IMR-90 (cell line): ENCODE measurements around the gene SH2D4B. TPM values are rescaled to one million over a fixed set of nuclear protein-coding genes. Genes with fewer than 3 reads are reported as not detected.

ENCODE experiments used
- ATAC-seq: fragments of 200-7000 bp; cut with Tn5 transposase; 2 replicates; pipeline ENCODE4 v1.9.1; 2020; ENCODE audit warnings: low read depth, mild to moderate bottlenecking, moderate library complexity
- BruUV-seq: library from RNA; stranded (reverse); fragments of 400-500 nt; replicated peaks from 2 replicates; lab custom pipeline; 2021; lab: Mats Ljungman, UMichigan
- CTCF ChIA-PET: fragments of 300-600 bp; formaldehyde crosslinking; extraction: SDS; loops from one replicate; lab custom pipeline; 2021; ENCODE audit warnings: antibody characterized with exemption; lab: Yijun Ruan, JAX
- POLR2A ChIA-PET: fragments of 300-600 bp; sonication (Branson Sonifier 250); formaldehyde crosslinking; loops from one replicate; lab custom pipeline; 2022; ENCODE audit warnings: antibody characterized with exemption; ENCODE audit not compliant: unreplicated experiment; lab: Charles Lee
- DNase-seq: peaks from one replicate; pipeline ENCODE4 v3.0.0; 2013
- H2AFZ ChIP-seq: replicated peaks from 2 replicates; pipeline ENCODE3; 2013; ENCODE audit warnings: low read length, mild to moderate bottlenecking; ENCODE audit not compliant: poor library complexity
- H2AK5ac ChIP-seq: 2 replicates; pipeline ENCODE4 v1.6.1; 2013; ENCODE audit warnings: low read depth, low read length, inconsistent platforms
- H2AK9ac ChIP-seq: replicated peaks from 2 replicates; pipeline ENCODE3; 2013; ENCODE audit warnings: mild to moderate bottlenecking, low read depth, low read length, moderate library complexity; ENCODE audit not compliant: poor library complexity
- H2BK120ac ChIP-seq: 2 replicates; pipeline ENCODE4 v1.6.1; 2013; ENCODE audit warnings: low read depth, low read length, inconsistent platforms
- H2BK15ac ChIP-seq: 3 replicates; pipeline ENCODE4 v1.6.1; 2013; ENCODE audit warnings: low read depth, low read length, inconsistent platforms
- H2BK20ac ChIP-seq: 2 replicates; pipeline ENCODE4 v1.6.1; 2013; ENCODE audit warnings: low read depth, mild to moderate bottlenecking, inconsistent platforms, low read length, moderate library complexity
- H2BK5ac ChIP-seq: 2 replicates; pipeline ENCODE4 v1.6.1; 2013; ENCODE audit warnings: mild to moderate bottlenecking, low read depth, low read length, inconsistent platforms; ENCODE audit not compliant: poor library complexity, severe bottlenecking
- H3K14ac ChIP-seq: replicated peaks from 2 replicates; pipeline ENCODE4 v1.6.1; 2013; ENCODE audit warnings: low read depth, low read length, inconsistent platforms
- H3K18ac ChIP-seq: 2 replicates; pipeline ENCODE4 v1.6.1; 2013; ENCODE audit warnings: low read depth, low read length, control low read depth
- H3K23ac ChIP-seq: 2 replicates; pipeline ENCODE4 v1.6.1; 2013; ENCODE audit warnings: low read depth, low read length, inconsistent platforms
- H3K27ac ChIP-seq: 2 replicates; pipeline ENCODE4 v1.5.1; 2013; ENCODE audit warnings: mild to moderate bottlenecking, control low read depth, low read length; ENCODE audit not compliant: insufficient read depth
- H3K27me3 ChIP-seq: 2 replicates; pipeline ENCODE4 v1.6.1; 2013; ENCODE audit warnings: low read length; ENCODE audit not compliant: control insufficient read depth, insufficient read depth
- H3K36me3 ChIP-seq: 2 replicates; pipeline ENCODE4 v1.6.1; 2013; ENCODE audit warnings: low read length, mixed read lengths; ENCODE audit not compliant: control insufficient read depth, insufficient read depth
- H3K4ac ChIP-seq: 2 replicates; pipeline ENCODE4 v1.6.1; 2013; ENCODE audit warnings: low read depth, low read length, inconsistent platforms
- H3K4me1 ChIP-seq: 2 replicates; pipeline ENCODE4 v1.6.1; 2013; ENCODE audit warnings: low read length, mixed read lengths; ENCODE audit not compliant: control insufficient read depth, insufficient read depth
- H3K4me2 ChIP-seq: 2 replicates; pipeline ENCODE4 v1.6.1; 2013; ENCODE audit warnings: low read depth, mild to moderate bottlenecking, control low read depth, low read length, moderate library complexity
- H3K4me3 ChIP-seq: 2 replicates; pipeline ENCODE4 v1.5.1; 2013; ENCODE audit warnings: low read depth, mild to moderate bottlenecking, control low read depth, low read length, moderate library complexity; ENCODE audit not compliant: insufficient read depth
- H3K56ac ChIP-seq: 2 replicates; pipeline ENCODE4 v1.6.1; 2013; ENCODE audit warnings: low read length, inconsistent platforms; ENCODE audit not compliant: insufficient read depth; ENCODE audit errors: extremely low read depth
- H3K79me1 ChIP-seq, 2 experiments: 2 replicates each; pipeline ENCODE4 v1.6.1; 2013; ENCODE audit warnings: low read length in 2 of 2, inconsistent platforms in 1 of 2, low read depth in 1 of 2
- H3K9ac ChIP-seq: 2 replicates; pipeline ENCODE4 v1.6.1; 2013; ENCODE audit warnings: low read depth, low read length, control low read depth
- H3K9me1 ChIP-seq: 2 replicates; pipeline ENCODE4 v1.6.1; 2013; ENCODE audit warnings: low read length, inconsistent platforms; ENCODE audit not compliant: insufficient read depth
- H3K9me3 ChIP-seq: 2 replicates; pipeline ENCODE4 v1.6.1; 2013; ENCODE audit warnings: low read length; ENCODE audit not compliant: control insufficient read depth, insufficient read depth
- H4K20me1 ChIP-seq: 2 replicates; pipeline ENCODE4 v1.6.1; 2013; ENCODE audit warnings: low read length, inconsistent platforms; ENCODE audit not compliant: insufficient read depth
- H4K5ac ChIP-seq: 2 replicates; pipeline ENCODE4 v1.6.1; 2013; ENCODE audit warnings: mild to moderate bottlenecking, low read depth, low read length, control low read depth
- H4K8ac ChIP-seq, 2 experiments: 2 replicates each; pipeline ENCODE4 v1.6.1; 2013; ENCODE audit warnings: low read depth in 2 of 2, low read length in 2 of 2, control low read depth in 1 of 2, inconsistent platforms in 1 of 2
- H4K91ac ChIP-seq: 2 replicates; pipeline ENCODE4 v1.6.1; 2013; ENCODE audit warnings: low read depth, low read length, inconsistent platforms; ENCODE audit not compliant: insufficient read depth
- BHLHE40 ChIP-seq: fragments of 150-350 bp; IDR thresholded peaks from 2 replicates; pipeline ENCODE4 v1.6.1; 2016; ENCODE audit warnings: mild to moderate bottlenecking, low read depth, low read length
- CEBPB ChIP-seq: IDR thresholded peaks from 2 replicates; pipeline ENCODE4 v1.6.1; 2012; ENCODE audit warnings: low read depth, low read length, improper control_type of control experiment
- CHD1 ChIP-seq: IDR thresholded peaks from 2 replicates; pipeline ENCODE4 v1.6.1; 2012; ENCODE audit warnings: low read depth, low read length, improper control_type of control experiment
- CTCF ChIP-seq: conservative IDR thresholded peaks from 2 replicates; pipeline ENCODE4 v1.5.1; 2012; ENCODE audit warnings: mild to moderate bottlenecking, low read depth, low read length, improper control_type of control experiment
- FOS ChIP-seq: fragments of 150-350 bp; IDR thresholded peaks from 2 replicates; pipeline ENCODE4 v1.6.1; 2016; ENCODE audit warnings: low read depth, low read length
- MAFK ChIP-seq: IDR thresholded peaks from 2 replicates; pipeline ENCODE4 v1.6.1; 2012; ENCODE audit warnings: low read depth, low read length, improper control_type of control experiment
- MAZ ChIP-seq: IDR thresholded peaks from 2 replicates; pipeline ENCODE4 v1.6.1; 2012; ENCODE audit warnings: low read depth, mild to moderate bottlenecking, low read length, improper control_type of control experiment, moderate library complexity, borderline replicate concordance
- MXI1 ChIP-seq: IDR thresholded peaks from 2 replicates; pipeline ENCODE4 v1.6.1; 2012; ENCODE audit warnings: low read depth, mild to moderate bottlenecking, low read length, moderate library complexity, borderline replicate concordance
- NFE2L2 ChIP-seq: fragments of 150-350 bp; IDR thresholded peaks from 2 replicates; pipeline ENCODE4 v1.6.1; 2016; ENCODE audit warnings: low read depth, mild to moderate bottlenecking, low read length
- POLR2A ChIP-seq: IDR thresholded peaks from 2 replicates; pipeline ENCODE4 v1.6.1; 2012; ENCODE audit warnings: mild to moderate bottlenecking, low read depth, low read length
- RAD21 ChIP-seq: IDR thresholded peaks from 2 replicates; pipeline ENCODE4 v1.6.1; 2012; ENCODE audit warnings: low read length, improper control_type of control experiment
- RCOR1 ChIP-seq: IDR thresholded peaks from 2 replicates; pipeline ENCODE4 v1.6.1; 2012; ENCODE audit warnings: mild to moderate bottlenecking, low read length, improper control_type of control experiment; ENCODE audit not compliant: insufficient replicate concordance
- RFX5 ChIP-seq: IDR thresholded peaks from 2 replicates; pipeline ENCODE4 v1.8.0; 2012; ENCODE audit warnings: low read depth, mild to moderate bottlenecking, low read length, moderate library complexity
- SMC3 ChIP-seq: fragments of 150-350 bp; IDR thresholded peaks from 2 replicates; pipeline ENCODE4 v1.6.1; 2016; ENCODE audit warnings: low read depth, mild to moderate bottlenecking, antibody characterized with exemption, low read length, moderate library complexity
- USF2 ChIP-seq: fragments of 150-350 bp; IDR thresholded peaks from 2 replicates; pipeline ENCODE4 v1.6.1; 2017; ENCODE audit warnings: mild to moderate bottlenecking, antibody characterized with exemption, low read length, low read depth
- WGBS, 2 experiments: methylation state at CpG; one replicate each; pipeline versions ENCODE4 v1.1.5 to v1.1.7; 2013; ENCODE audit warnings: missing lambda C conversion rate in 2 of 2; ENCODE audit not compliant: insufficient read length in 1 of 2; ENCODE audit errors: extremely low coverage in 2 of 2; 5-methylcytosine and 5-hydroxymethylcytosine counted together
- dilution Hi-C: fragments of 300-500 bp; cut with HindIII; formaldehyde crosslinking; loops from one replicate; pipeline ENCODE4 v1.14.3; 2018; ENCODE audit warnings: low sequenced_read_pairs; ENCODE audit not compliant: unreplicated experiment
- in situ Hi-C: fragments of 300-500 bp; cut with MboI; formaldehyde crosslinking; loops from 3 replicates; pipeline ENCODE4 v1.14.3; 2019; ENCODE audit warnings: low sequenced_read_pairs, inconsistent platforms, mixed read lengths
- intact Hi-C: fragments of 100-400 bp; cut with micrococcal nuclease; formaldehyde crosslinking; loops from 2 replicates; pipeline ENCODE4 v1.10.0; 2022
- polyA plus RNA-seq, 3 experiments: library from polyadenylated mRNA; depleted of rRNA; stranded (reverse); fragments of >200 nt; gene quantifications; 2 replicates each; pipeline ENCODE4 v1.2.3, GENCODE V29; 2012; ENCODE audit warnings: low replicate concordance in 1 of 3
- total RNA-seq: library from RNA; depleted of rRNA; stranded (reverse); fragments of >200 nt; gene quantifications from 2 replicates; pipeline ENCODE4 v1.2.3, GENCODE V29; 2012
- TF ChIP-seq, protein P1 (sequence below): fragments of 150-350 bp; IDR thresholded peaks from 2 replicates; pipeline ENCODE4 v1.6.1; 2016; ENCODE audit warnings: low read depth, mild to moderate bottlenecking, low read length, moderate library complexity, borderline replicate concordance

The SH2D4B gene
- total and polyA plus RNA-seq, 2 of the 4 experiments (the other 2 are of a cell fraction), result not detected

DNA sequence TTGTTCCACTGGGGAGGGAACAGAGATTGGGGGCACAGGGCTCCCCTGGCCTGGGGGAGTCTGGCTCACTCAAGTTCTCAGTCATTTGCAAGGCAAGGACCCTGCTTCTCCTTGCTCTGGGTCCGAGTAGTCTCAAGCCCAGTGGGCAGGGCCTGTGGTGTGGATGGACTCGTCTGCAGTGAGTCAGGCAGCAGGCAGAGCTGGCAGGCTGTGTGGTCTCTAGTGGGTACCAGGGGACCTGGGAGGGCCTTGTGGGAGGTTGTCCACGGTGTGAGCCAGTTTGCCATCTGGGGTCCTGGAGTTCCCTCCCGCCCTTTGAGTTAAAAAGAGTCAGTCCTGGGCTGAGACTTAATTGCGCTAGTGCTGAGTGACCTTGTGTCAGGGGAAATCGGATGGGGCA is 8.8 kb upstream of the SH2D4B start:
- BruUV-seq, result no TSS peak
- intact Hi-C loops, result no loop called here
- no peak overlapping the region for H3K27ac ChIP-seq

More for the DNA sequence above, 8.8 kb upstream of the SH2D4B start:
- Histone ChIP-seq H4K91ac (no peak overlapping the region), H3K27me3 (no peaks in the 10 kb centered on the region), H3K56ac (no peak overlapping the region), H3K9ac (no peak overlapping the region), H3K23ac (no peak overlapping the region), H4K20me1 (no peaks in the 10 kb centered on the region), H3K4me1 (no peaks in the 10 kb centered on the region), H4K5ac (no peak overlapping the region), H3K79me1 (no peaks in the 10 kb centered on the region), H3K18ac (no peak overlapping the region), H4K8ac (no peak overlapping the region), H3K4ac (no peak overlapping the region), H3K4me2 (no peak overlapping the region), H3K9me3 (no peaks in the 10 kb centered on the region), H3K14ac (no peak overlapping the region), H2AK9ac (no peak overlapping the region), H2BK15ac (no peak overlapping the region), H3K4me3 (no peak overlapping the region), H2AFZ (peak overlapping the region; percentile 63), H2BK20ac (no peak overlapping the region), H2BK120ac (no peak overlapping the region), H2AK5ac (no peak overlapping the region), H3K9me1 (no peaks in the 10 kb centered on the region), H2BK5ac (no peak overlapping the region), H3K36me3 (no peaks in the 10 kb centered on the region)
- WGBS, 2 experiments, result 93% methylated on average over 3 of the region's 6 CpGs; no CpG with 5 or more reads in 1 of the 2 experiments
- CTCF ChIA-PET, result interaction anchor here (0.6 kb wide), 1 partner anchor 28 kb away, joined by 3 read pairs; no protein-coding TSS in a partner anchor
- in situ Hi-C loops, result no loop called here
- POLR2A ChIA-PET, result no interaction called here
- ATAC-seq (no peak), DNase-seq (no peak)
- TF ChIP-seq MAFK (no peak), MXI1 (no peak), BHLHE40 (no peak), USF2 (no peak), SMC3 (no peak), RFX5 (no peak), CEBPB (no peak), RCOR1 (no peak), FOS (no peak), RAD21 (no peak), CHD1 (no peak), CTCF (no peak), POLR2A (no peak), NFE2L2 (no peak), MAZ (no peak)
- TF ChIP-seq, protein P1, sequence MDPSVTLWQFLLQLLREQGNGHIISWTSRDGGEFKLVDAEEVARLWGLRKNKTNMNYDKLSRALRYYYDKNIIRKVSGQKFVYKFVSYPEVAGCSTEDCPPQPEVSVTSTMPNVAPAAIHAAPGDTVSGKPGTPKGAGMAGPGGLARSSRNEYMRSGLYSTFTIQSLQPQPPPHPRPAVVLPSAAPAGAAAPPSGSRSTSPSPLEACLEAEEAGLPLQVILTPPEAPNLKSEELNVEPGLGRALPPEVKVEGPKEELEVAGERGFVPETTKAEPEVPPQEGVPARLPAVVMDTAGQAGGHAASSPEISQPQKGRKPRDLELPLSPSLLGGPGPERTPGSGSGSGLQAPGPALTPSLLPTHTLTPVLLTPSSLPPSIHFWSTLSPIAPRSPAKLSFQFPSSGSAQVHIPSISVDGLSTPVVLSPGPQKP, result no peak
- dilution Hi-C loops, result no loop called here
